ENCODE data around the gene KRTAP2-4.
"Not testable (repeated sequence)": the region's sequence is repeated elsewhere in the genome, so short reads cannot be mapped to it uniquely, and the experiment has no call there.

Gene KRTAP2-4, protein sequence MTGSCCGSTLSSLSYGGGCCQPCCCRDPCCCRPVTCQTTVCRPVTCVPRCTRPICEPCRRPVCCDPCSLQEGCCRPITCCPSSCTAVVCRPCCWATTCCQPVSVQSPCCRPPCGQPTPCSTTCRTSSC

DNA sequence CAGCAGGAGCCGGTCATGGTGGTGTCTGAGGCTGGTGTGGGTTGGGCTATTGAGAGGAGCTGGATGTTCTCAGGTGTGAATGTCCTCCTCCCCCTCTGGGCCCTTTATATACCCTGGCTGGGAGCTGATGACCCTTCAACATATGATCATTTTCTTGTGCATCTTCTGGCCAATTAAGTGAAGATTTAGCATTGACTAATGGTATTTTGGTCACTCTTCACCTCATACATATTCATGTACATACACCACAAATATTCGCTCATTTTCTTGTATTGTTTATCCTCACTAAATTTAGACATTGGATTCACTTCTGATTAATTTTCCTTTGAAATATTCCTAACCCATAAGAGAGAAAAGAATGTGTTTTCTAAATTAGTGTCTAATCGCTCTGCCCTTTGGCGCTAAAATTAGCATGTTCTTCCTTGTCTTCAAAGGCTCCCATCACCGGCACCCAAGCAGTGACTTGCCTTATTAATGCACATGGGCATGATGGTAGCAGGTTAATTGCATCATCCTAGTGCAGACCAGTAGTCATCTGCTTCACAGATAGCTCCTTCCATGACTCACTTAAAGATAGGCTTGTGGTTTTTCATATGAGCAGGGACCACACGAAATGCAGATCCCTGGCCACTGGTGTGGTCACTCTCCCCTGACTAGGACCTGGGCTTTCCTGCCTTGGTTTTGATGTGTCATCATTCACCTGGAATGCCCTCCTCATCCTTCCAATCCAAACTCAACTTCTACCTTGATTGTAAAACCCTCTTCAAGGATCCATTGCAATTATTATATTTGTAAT lies at the start of gene KRTAP2-4:
TSS of gene KRTAP2-4 (minus strand) at position 51 of the 796 bp plus-strand sequence. CDS start at position 17, 34 bp downstream.
- in situ Hi-C loops (cut with MboI; ENCODE audit: low sequenced_read_pairs, unreplicated experiment) = no loop called here
- DNase-seq (ENCODE audit: low spot score) = no peak
- TF ChIP-seq, protein P1, sequence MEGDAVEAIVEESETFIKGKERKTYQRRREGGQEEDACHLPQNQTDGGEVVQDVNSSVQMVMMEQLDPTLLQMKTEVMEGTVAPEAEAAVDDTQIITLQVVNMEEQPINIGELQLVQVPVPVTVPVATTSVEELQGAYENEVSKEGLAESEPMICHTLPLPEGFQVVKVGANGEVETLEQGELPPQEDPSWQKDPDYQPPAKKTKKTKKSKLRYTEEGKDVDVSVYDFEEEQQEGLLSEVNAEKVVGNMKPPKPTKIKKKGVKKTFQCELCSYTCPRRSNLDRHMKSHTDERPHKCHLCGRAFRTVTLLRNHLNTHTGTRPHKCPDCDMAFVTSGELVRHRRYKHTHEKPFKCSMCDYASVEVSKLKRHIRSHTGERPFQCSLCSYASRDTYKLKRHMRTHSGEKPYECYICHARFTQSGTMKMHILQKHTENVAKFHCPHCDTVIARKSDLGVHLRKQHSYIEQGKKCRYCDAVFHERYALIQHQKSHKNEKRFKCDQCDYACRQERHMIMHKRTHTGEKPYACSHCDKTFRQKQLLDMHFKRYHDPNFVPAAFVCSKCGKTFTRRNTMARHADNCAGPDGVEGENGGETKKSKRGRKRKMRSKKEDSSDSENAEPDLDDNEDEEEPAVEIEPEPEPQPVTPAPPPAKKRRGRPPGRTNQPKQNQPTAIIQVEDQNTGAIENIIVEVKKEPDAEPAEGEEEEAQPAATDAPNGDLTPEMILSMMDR (IDR thresholded peaks at IDR 0.05; ENCODE audit: borderline replicate concordance, control extremely low read depth, extremely low read depth, insufficient read depth, missing control alignments) = no peak

DNA sequence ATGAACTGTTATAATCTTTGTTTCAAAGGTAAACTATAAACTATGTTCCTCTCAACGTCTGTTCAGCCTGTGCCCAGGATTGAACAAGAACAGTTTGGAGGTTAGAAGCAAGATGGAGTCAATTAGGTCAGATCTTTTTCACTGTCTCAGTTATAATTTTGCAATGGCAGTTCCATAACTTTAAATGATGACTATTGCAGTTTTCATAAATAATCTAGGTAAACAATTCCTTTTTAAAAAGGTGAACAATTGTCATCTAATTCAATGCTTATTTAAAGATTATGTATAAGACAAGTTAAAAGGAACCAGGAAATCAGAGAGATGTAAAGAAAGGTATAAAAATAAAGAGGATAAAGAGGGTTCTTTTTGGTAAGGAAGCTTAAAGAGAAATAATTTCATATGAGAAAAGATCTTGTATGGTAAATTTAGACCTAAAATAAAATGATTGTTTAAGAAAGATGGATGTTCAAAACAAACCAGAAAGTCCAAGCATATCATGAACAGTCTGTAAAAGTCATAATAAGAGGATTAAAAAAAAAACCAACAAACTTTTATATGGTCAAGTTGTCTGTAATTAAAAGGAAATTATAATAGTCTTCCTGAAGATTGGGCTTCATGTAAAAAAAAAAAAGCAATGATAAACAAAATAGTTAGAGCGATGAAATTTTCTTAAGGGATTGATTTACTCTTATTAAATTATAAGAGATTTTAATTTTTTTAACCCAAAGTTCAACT lies 45.6 kb upstream of the KRTAP2-4 start:
- DNase-seq (ENCODE audit: low spot score) = no peak
- in situ Hi-C loops (cut with MboI; ENCODE audit: low sequenced_read_pairs, unreplicated experiment) = no loop called here
- TF ChIP-seq, protein P1 (IDR thresholded peaks at IDR 0.05; ENCODE audit: borderline replicate concordance, control extremely low read depth, extremely low read depth, insufficient read depth, missing control alignments) = no peak

GRCh38 chr17:41108728-41109386 lies 43.2 kb upstream of the KRTAP2-4 start:
- in situ Hi-C loops (cut with MboI; ENCODE audit: low sequenced_read_pairs, unreplicated experiment); DNase-seq (ENCODE audit: low spot score): not testable (repeated sequence)

- no peak for DNase-seq (ENCODE audit: low spot score)
- in situ Hi-C loops (cut with MboI; ENCODE audit: low sequenced_read_pairs, unreplicated experiment) = no loop called here
- TF ChIP-seq, protein P1 (IDR thresholded peaks at IDR 0.05; ENCODE audit: borderline replicate concordance, control extremely low read depth, extremely low read depth, insufficient read depth, missing control alignments) = no peak
Observed at GRCh38 chr17:41107941-41108450, 42.3 kb upstream of the KRTAP2-4 start.

DNA sequence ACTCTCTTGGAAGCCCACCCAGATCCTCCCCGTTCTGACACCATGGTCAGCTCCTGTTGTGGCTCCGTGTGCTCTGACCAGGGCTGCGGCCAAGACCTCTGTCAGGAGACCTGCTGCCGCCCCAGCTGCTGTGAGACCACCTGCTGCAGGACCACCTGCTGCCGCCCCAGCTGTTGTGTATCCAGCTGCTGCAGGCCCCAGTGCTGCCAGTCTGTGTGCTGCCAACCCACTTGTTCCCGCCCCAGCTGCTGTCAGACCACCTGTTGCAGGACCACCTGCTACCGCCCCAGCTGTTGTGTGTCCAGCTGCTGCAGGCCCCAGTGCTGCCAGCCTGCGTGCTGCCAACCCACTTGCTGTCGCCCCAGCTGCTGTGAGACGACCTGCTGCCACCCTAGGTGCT lies 39.7 kb upstream of the KRTAP2-4 start, which contains the start of gene KRTAP4-9:
TSS of gene KRTAP4-9 (plus strand) at position 43 of the 400 bp plus-strand sequence. CDS start at position 43, 0 bp downstream.
- in situ Hi-C loops (cut with MboI; ENCODE audit: low sequenced_read_pairs, unreplicated experiment); DNase-seq (ENCODE audit: low spot score): not testable (repeated sequence)

- in situ Hi-C loops (cut with MboI; ENCODE audit: low sequenced_read_pairs, unreplicated experiment); DNase-seq (ENCODE audit: low spot score): not testable (repeated sequence)
Observed at GRCh38 chr17:41104386-41105038, 38.8 kb upstream of the KRTAP2-4 start.

- in situ Hi-C loops (cut with MboI; ENCODE audit: low sequenced_read_pairs, unreplicated experiment) = no loop called here
- TF ChIP-seq, protein P1 (IDR thresholded peaks at IDR 0.05; ENCODE audit: borderline replicate concordance, control extremely low read depth, extremely low read depth, insufficient read depth, missing control alignments) = no peak
- DNase-seq (ENCODE audit: low spot score) = no peak
Observed at GRCh38 chr17:41103896-41104295, 38.2 kb upstream of the KRTAP2-4 start.

Measured in GM13976 (cell line).